Cortex of kidney (tissue), 1 donor: ENCODE data around the gene SCFD2.
"Not testable (repeated sequence)": the region's sequence is repeated elsewhere in the genome, so short reads cannot be mapped to it uniquely, and the experiment has no call there.

Experiments
- DNase-seq: peaks from one replicate; lab custom pipeline; 2025; lab: John Stamatoyannopoulos, UW

Gene SCFD2

DNA sequence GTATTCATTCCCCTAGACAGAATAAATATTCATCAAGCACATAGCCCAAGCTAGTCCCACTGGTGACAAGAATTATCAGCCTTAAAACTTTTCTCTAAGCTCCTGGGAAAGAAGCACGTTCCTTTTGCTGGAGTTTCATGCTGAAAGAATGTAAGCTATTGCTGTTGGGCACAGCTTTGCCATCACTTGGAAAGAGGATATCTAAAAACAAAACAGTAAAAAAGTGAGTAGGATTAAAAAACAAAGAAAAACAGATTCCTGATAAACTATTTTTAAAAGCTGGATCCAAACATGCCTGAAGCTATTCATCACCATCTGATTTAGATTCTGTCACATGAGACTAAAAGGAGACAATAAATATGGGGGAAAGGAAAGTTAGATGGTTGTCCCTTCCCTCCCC is 176.8 kb downstream of the SCFD2 start:
- no peak for DNase-seq

DNA sequence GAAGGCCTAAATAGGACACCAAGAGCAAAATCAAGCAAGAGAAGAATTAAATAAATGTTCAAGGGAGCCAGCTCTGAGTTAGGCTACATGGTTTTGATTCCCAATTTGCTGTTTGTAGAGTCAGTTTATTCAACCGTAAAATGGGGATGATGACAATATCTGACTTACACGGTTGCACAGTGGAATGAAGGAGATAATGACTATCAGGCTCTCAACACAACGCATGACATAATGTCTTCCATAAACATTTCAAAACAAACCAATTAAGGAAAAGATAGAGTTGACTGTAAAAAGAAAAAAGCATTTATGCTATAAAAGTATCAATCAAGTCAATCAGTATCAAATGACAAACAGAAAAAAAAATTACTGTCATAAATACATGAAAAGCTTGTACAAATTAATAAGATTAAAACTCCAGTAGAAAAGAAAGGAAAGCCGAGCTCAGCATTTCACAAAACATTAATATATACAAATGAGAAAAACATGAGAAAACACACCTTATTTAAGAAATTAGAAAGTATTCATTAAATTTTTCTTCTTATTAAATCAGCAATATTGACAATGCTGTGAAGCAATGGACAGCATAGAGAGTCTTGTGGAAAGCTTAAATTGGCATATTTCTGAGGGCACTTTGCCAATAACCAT is 179.0 kb downstream of the SCFD2 start:
- no peak for DNase-seq

DNA sequence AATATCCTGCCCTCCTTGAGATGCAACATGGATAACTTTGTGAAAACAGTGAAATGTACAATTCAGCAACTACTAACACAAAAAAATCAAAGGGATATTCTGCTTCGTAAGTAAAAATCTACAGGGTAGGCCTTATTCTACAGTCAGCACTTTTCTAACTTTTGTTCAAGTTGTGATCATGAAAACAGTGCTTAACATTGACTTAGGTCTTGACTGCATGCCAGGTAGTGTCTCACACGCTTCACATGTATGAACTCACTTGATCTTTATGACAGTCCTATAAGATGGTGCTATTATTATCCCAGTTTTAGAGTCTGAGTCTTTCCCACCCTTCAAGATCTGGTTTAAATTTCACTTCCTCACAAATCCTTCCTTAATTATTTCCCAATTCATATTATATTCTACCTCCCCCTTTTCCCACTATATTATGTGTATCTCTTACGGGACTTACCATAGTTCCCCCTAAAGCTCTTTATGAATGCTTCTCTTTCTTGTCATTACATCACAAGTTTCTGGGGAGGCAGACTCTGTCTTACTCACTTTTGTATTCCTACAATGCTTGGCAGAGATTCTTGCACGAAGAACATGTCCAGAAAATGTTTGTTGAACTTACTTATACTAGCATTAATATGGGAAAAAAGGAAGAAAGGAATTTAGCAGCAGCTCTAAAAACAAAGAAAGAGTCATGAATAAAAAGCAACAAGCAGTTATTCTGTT is 179.8 kb downstream of the SCFD2 start:
- DNase-seq, result no peak

- DNase-seq, result no peak
Measured at GRCh38 chr4:53183754-53184153, 182.1 kb downstream of the SCFD2 start.

GRCh38 chr4:53177751-53178150 is 188.1 kb downstream of the SCFD2 start:
- DNase-seq, result not testable (repeated sequence)

- DNase-seq, result no peak
Measured at GRCh38 chr4:53175640-53176039, 190.2 kb downstream of the SCFD2 start.

GRCh38 chr4:53174823-53175222 is 191.0 kb downstream of the SCFD2 start:
- DNase-seq, result no peak

DNA sequence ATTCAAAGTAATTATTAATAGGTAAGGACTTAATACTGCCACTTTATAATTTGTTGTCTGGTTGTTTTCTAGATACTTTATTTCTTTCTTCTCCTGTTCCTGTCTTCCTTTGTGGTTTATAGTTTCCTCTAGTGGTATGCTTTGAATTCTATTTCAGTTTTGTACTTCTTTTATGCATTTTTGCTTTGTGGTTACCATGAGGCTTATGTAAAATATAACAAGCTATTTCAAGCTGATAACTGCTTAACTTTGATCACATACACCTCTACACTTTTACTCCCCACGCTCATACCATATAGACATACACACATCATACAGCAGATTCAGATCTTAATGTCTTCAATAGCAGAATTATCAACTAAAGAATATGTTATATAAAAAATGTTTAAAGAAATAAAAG is 192.3 kb downstream of the SCFD2 start:
- DNase-seq, result no peak

- no peak for DNase-seq
Measured at GRCh38 chr4:53171797-53172196, 194.1 kb downstream of the SCFD2 start.

- no peak for DNase-seq
Measured at GRCh38 chr4:53169695-53170617, 195.9 kb downstream of the SCFD2 start.

- DNase-seq, result no peak
Measured at GRCh38 chr4:53168228-53168627, 197.6 kb downstream of the SCFD2 start.

GRCh38 chr4:53162969-53163368 is 202.9 kb downstream of the SCFD2 start:
- DNase-seq, result no peak

DNA sequence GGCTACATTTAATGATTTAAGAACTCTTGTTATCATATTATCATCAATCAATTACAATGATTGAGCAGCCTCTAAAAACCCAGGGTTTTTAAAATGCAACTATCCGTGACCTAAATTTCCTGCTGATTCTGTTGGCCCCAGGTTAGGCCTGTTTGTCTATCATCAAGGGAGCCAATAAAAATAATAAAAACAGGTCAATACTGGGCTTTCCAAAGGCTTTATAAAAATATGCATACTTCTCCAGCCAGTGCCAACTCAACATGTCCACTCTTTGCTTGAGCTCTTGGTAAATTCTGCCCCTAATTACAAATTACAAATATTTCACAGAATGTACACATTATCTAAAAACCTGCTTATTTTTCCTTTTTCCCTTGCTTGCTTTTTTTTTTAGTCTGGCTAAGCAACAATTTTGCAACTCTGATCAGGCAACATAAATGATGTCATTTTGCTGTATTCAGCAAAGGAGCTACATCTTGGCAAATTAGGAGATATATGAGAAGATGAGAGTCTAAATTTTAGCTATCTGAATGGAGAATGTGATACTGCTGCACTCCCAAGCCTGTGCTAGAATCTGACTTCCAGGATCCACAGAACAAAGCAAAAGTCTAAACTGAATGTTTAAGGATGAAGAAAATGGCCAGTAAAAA is 204.0 kb downstream of the SCFD2 start:
- DNase-seq, result no peak

GRCh38 chr4:53161051-53161786 is 204.6 kb downstream of the SCFD2 start:
- DNase-seq, result no peak

GRCh38 chr4:53156896-53157295 is 209.0 kb downstream of the SCFD2 start:
- no peak for DNase-seq

- no peak for DNase-seq
Measured at GRCh38 chr4:53152467-53152866, 213.4 kb downstream of the SCFD2 start.

DNA sequence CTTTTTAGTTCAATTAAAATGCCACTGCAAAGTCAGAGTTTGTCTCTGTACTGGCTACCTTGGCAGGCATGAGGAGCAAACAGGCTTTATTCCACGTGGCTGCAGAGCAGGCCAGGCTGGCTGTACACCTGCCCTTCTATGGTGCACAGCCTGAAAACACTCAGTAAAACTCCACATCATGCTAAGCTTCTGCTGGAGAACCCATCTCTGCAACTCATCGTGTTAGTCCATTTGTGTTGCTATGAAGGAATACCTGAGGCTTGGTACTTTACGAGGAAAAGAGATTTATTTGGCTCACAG is 214.4 kb downstream of the SCFD2 start:
- no peak for DNase-seq

GRCh38 chr4:53150631-53151488 is 215.0 kb downstream of the SCFD2 start:
- no peak for DNase-seq

- DNase-seq, result no peak
Measured at GRCh38 chr4:53147711-53148110, 218.2 kb downstream of the SCFD2 start.

GRCh38 chr4:53147197-53147596 is 218.7 kb downstream of the SCFD2 start:
- no peak for DNase-seq

GRCh38 chr4:53141308-53141707 is 224.6 kb downstream of the SCFD2 start:
- no peak for DNase-seq
